HepG2 (cell line): Measurements from ENCODE around the gene MAP2K3. TPM values are rescaled to one million over a fixed set of nuclear protein-coding genes. Genes with fewer than 3 reads are reported as not detected.

Experiments
- CBFB ChIP-seq: sonication (generic); formaldehyde crosslinking; IDR thresholded peaks from 2 replicates; pipeline ENCODE4 v1.4.0; 2020; ENCODE audit warnings: missing genetic modification reagents
- CTCF ChIP-seq: sonication (generic); formaldehyde crosslinking; IDR thresholded peaks from 2 replicates; pipeline ENCODE4 v1.5.0; 2020; ENCODE audit warnings: mild to moderate bottlenecking, missing genetic modification reagents, moderate library complexity
- GTF3A ChIP-seq: sonication (generic); formaldehyde crosslinking; conservative IDR thresholded peaks from 2 replicates; pipeline ENCODE4 v1.4.0; 2020; ENCODE audit warnings: mild to moderate bottlenecking, missing genetic modification reagents
- IRX3 ChIP-seq: sonication (generic); formaldehyde crosslinking; IDR thresholded peaks from 2 replicates; pipeline ENCODE4 v1.8.1; 2023; ENCODE audit warnings: mild to moderate bottlenecking, low read depth, missing genetic modification reagents, borderline replicate concordance
- NFAT5 ChIP-seq: sonication (generic); formaldehyde crosslinking; IDR thresholded peaks from 2 replicates; pipeline ENCODE4 v1.4.0; 2020; ENCODE audit warnings: missing genetic modification reagents
- PHF20 ChIP-seq: sonication (generic); formaldehyde crosslinking; IDR thresholded peaks from 2 replicates; pipeline ENCODE4 v1.5.0; 2020; ENCODE audit warnings: mild to moderate bottlenecking, missing genetic modification reagents
- SMYD3 ChIP-seq: sonication (generic); formaldehyde crosslinking; IDR thresholded peaks from 2 replicates; pipeline ENCODE4 v1.8.1; 2023; ENCODE audit warnings: mild to moderate bottlenecking, missing genetic modification reagents
- SRSF9 ChIP-seq: fragments of 200-400 bp; formaldehyde crosslinking; IDR thresholded peaks from 2 replicates; pipeline ENCODE4 v1.6.1; 2018; ENCODE audit warnings: borderline replicate concordance, mild to moderate bottlenecking, low read depth, low read length; ENCODE audit not compliant: insufficient read depth, poor library complexity, severe bottlenecking
- TAF15 ChIP-seq: fragments of 200-400 bp; formaldehyde crosslinking; IDR thresholded peaks from one replicate; pipeline ENCODE4 v1.6.1; 2018; ENCODE audit warnings: mild to moderate bottlenecking, low read depth, low read length; ENCODE audit not compliant: poor library complexity, severe bottlenecking
- TSC22D2 ChIP-seq: sonication (generic); formaldehyde crosslinking; IDR thresholded peaks from 2 replicates; pipeline ENCODE4 v1.5.1; 2020; ENCODE audit warnings: missing genetic modification reagents, mild to moderate bottlenecking, borderline replicate concordance
- YEATS4 ChIP-seq: sonication (generic); formaldehyde crosslinking; IDR thresholded peaks from 2 replicates; pipeline ENCODE4 v1.4.0; 2020; ENCODE audit warnings: missing genetic modification reagents, borderline replicate concordance
- ZFP36 ChIP-seq: fragments of 150-350 bp; IDR thresholded peaks from 2 replicates; pipeline ENCODE4 v1.6.1; 2018; ENCODE audit warnings: borderline replicate concordance, low read length, low read depth; ENCODE audit not compliant: partially characterized antibody
- ZNF232 ChIP-seq: sonication (generic); formaldehyde crosslinking; IDR thresholded peaks from 2 replicates; pipeline ENCODE4 v1.4.0; 2020; ENCODE audit warnings: missing genetic modification reagents, borderline replicate concordance
- ZNF296 ChIP-seq: sonication (generic); formaldehyde crosslinking; conservative IDR thresholded peaks from 2 replicates; pipeline ENCODE4 v1.5.0; 2020; ENCODE audit warnings: mild to moderate bottlenecking, missing genetic modification reagents
- ZNF335 ChIP-seq: sonication (generic); formaldehyde crosslinking; IDR thresholded peaks from 2 replicates; pipeline ENCODE4 v1.4.0; 2020; ENCODE audit warnings: missing genetic modification reagents
- ZNF34 ChIP-seq: sonication (generic); formaldehyde crosslinking; IDR thresholded peaks from 2 replicates; pipeline ENCODE4 v1.4.0; 2020; ENCODE audit warnings: mild to moderate bottlenecking, missing genetic modification reagents, borderline replicate concordance
- ZNF430 ChIP-seq: sonication (generic); formaldehyde crosslinking; IDR thresholded peaks from 2 replicates; pipeline ENCODE4 v1.9.0; 2021; ENCODE audit warnings: mild to moderate bottlenecking, missing genetic modification reagents
- ZNF44 ChIP-seq: sonication (generic); formaldehyde crosslinking; IDR thresholded peaks from 2 replicates; pipeline ENCODE4 v1.5.1; 2020; ENCODE audit warnings: mild to moderate bottlenecking, missing genetic modification reagents
- ZNF563 ChIP-seq: sonication (generic); formaldehyde crosslinking; IDR thresholded peaks from 2 replicates; pipeline ENCODE4 v1.8.0; 2022; ENCODE audit warnings: mild to moderate bottlenecking, moderate library complexity, missing genetic modification reagents
- ZNF660 ChIP-seq: sonication (generic); formaldehyde crosslinking; IDR thresholded peaks from 2 replicates; pipeline ENCODE4 v1.5.1; 2020; ENCODE audit warnings: mild to moderate bottlenecking, low read depth, missing genetic modification reagents, borderline replicate concordance
- ZNF776 ChIP-seq: sonication (generic); formaldehyde crosslinking; IDR thresholded peaks from 2 replicates; pipeline ENCODE4 v1.4.0; 2020; ENCODE audit warnings: mild to moderate bottlenecking, missing genetic modification reagents
- ZSCAN29 ChIP-seq: sonication (generic); formaldehyde crosslinking; conservative IDR thresholded peaks from 2 replicates; pipeline ENCODE4 v1.4.0; 2020; ENCODE audit warnings: mild to moderate bottlenecking, missing genetic modification reagents
- polyA plus RNA-seq, 8 experiments: library from polyadenylated mRNA; depleted of rRNA in 3 of 8; stranded (reverse) in 7 of 8; unstranded in 1 of 8; fragments of >200 nt; fragmentation: Illumina TruSeq in 4 of 8; extraction: Trizol in 4 of 8; gene quantifications; 2 replicates each; pipeline versions ENCODE4 v1.2.1 to v1.2.3, GENCODE V29; 2011 to 2016; ENCODE audit warnings: low read depth in 4 of 8, missing spikeins in 1 of 8, mixed read lengths in 1 of 8; ENCODE audit not compliant: insufficient read depth in 1 of 8
- total RNA-seq, 5 experiments: library from RNA; depleted of rRNA; stranded (reverse); fragments of >200 nt; fragmentation: Illumina TruSeq; extraction: Trizol; gene quantifications; 2 replicates each; pipeline ENCODE4 v1.2.3, GENCODE V29; 2016; ENCODE audit warnings: low read depth in 1 of 5

The MAP2K3 gene
- total and polyA plus RNA-seq, 2 of the 13 experiments (the other 11 are each of a cell fraction or from before 2014, with no cell fraction given): 20.5 to 27.4 TPM

GRCh38 chr17:21284319-21285163, at the start of gene MAP2K3 (continued):
- TF ChIP-seq NFAT5 (CRISPR knock-in tag) (0 out of 2 replicates have a peak, but pooled peaks have one; percentile 52), ZSCAN29 (CRISPR knock-in tag) (no peak), TAF15 (no peak), ZNF34 (CRISPR knock-in tag) (no peak), ZNF563 (CRISPR knock-in tag) (no peak; the same call in 1 of the 2 replicates), CBFB (CRISPR knock-in tag) (no peak), YEATS4 (CRISPR knock-in tag) (peak; percentile 60), ZNF44 (CRISPR knock-in tag) (no peak), ZNF660 (CRISPR knock-in tag) (no peak), ZNF296 (CRISPR knock-in tag) (no peak), TSC22D2 (no peak), ZNF232 (CRISPR knock-in tag) (no peak), SRSF9 (no peak), ZFP36 (no peak), IRX3 (CRISPR knock-in tag) (no peak), CTCF (0 out of 2 replicates have a peak, but pooled peaks have one; percentile 11), ZNF430 (CRISPR knock-in tag) (no peak; the same call in 1 of the 2 replicates), SMYD3 (CRISPR knock-in tag) (no peak), PHF20 (CRISPR knock-in tag) (no peak), GTF3A (CRISPR knock-in tag) (no peak), ZNF335 (CRISPR knock-in tag) (no peak), ZNF776 (CRISPR knock-in tag) (no peak)
